Neural progenitor cell (in vitro differentiated cells): ENCODE measurements around the gene MT1HL1. TPM values are rescaled to one million over a fixed set of nuclear protein-coding genes. Genes with fewer than 3 reads are reported as not detected.

ENCODE experiments used
- DNase-seq: peaks from one replicate; pipeline ENCODE4 v3.0.0-alpha.2; 2016; ENCODE audit warnings: low spot score
- H2AFZ ChIP-seq: fragments of 200-600 bp; sonication (generic); replicated peaks from 2 replicates; pipeline ENCODE4 v1.6.1; 2016; ENCODE audit warnings: antibody characterized with exemption
- H3F3A ChIP-seq: fragments of 200-600 bp; sonication (generic); 2 replicates; pipeline ENCODE4 v1.6.1; 2016; ENCODE audit warnings: antibody characterized with exemption, low read depth
- H3K27ac ChIP-seq: fragments of 200-600 bp; sonication (generic); 2 replicates; pipeline ENCODE4 v1.5.1; 2016; ENCODE audit warnings: mild to moderate bottlenecking
- H3K27me3 ChIP-seq: fragments of 200-600 bp; sonication (generic); 2 replicates; pipeline ENCODE4 v1.6.1; 2016; ENCODE audit warnings: mild to moderate bottlenecking, moderate library complexity
- H3K36me3 ChIP-seq: fragments of 200-600 bp; sonication (generic); 2 replicates; pipeline ENCODE4 v1.5.1; 2016
- H3K4me1 ChIP-seq: fragments of 200-600 bp; sonication (generic); 2 replicates; pipeline ENCODE4 v1.6.1; 2016; ENCODE audit warnings: mixed run types
- H3K4me2 ChIP-seq: fragments of 200-600 bp; sonication (generic); 2 replicates; pipeline ENCODE4 v1.6.1; 2016
- H3K4me3 ChIP-seq: fragments of 200-600 bp; sonication (generic); 2 replicates; pipeline ENCODE4 v1.5.1; 2016
- H3K79me2 ChIP-seq: fragments of 200-600 bp; sonication (generic); 2 replicates; pipeline ENCODE4 v1.6.1; 2016; ENCODE audit warnings: low read depth
- H3K9ac ChIP-seq: fragments of 200-600 bp; sonication (generic); 2 replicates; pipeline ENCODE4 v1.6.1; 2016
- H3K9me3 ChIP-seq: fragments of 200-600 bp; sonication (generic); 2 replicates; pipeline ENCODE4 v1.5.1; 2016; ENCODE audit warnings: low read depth
- H4K20me1 ChIP-seq: fragments of 200-600 bp; sonication (generic); 2 replicates; pipeline ENCODE4 v1.6.1; 2016; ENCODE audit warnings: low read depth
- H3K27ac Mint-ChIP-seq: 3 replicates; pipeline ENCODE4 v1.8.0; 2021; ENCODE audit warnings: mixed read lengths
- H3K27me3 Mint-ChIP-seq: 2 replicates; pipeline ENCODE4 v1.8.0; 2022; ENCODE audit warnings: low read depth, mild to moderate bottlenecking, inconsistent platforms, moderate library complexity, mixed read lengths; ENCODE audit not compliant: insufficient read depth
- H3K36me3 Mint-ChIP-seq: 3 replicates; pipeline ENCODE4 v1.8.0; 2021; ENCODE audit warnings: mixed read lengths
- H3K4me1 Mint-ChIP-seq: 3 replicates; pipeline ENCODE4 v1.8.0; 2021; ENCODE audit warnings: mixed read lengths
- H3K4me3 Mint-ChIP-seq: 3 replicates; pipeline ENCODE4 v1.8.0; 2021; ENCODE audit warnings: mild to moderate bottlenecking, moderate library complexity, mixed read lengths
- H3K9me3 Mint-ChIP-seq: 3 replicates; pipeline ENCODE4 v1.8.0; 2020; ENCODE audit warnings: mixed read lengths
- CTCF ChIP-seq: fragments of 200-600 bp; sonication (generic); IDR thresholded peaks from 2 replicates; pipeline ENCODE4 v1.5.1; 2017; ENCODE audit warnings: antibody characterized with exemption, mild to moderate bottlenecking
- EZH2 ChIP-seq: fragments of 200-600 bp; sonication (generic); IDR thresholded peaks from 2 replicates; pipeline ENCODE4 v1.6.1; 2017; ENCODE audit warnings: antibody characterized with exemption, mild to moderate bottlenecking, moderate library complexity
- EZH2phosphoT487 ChIP-seq: fragments of 200-600 bp; sonication (generic); IDR thresholded peaks from 2 replicates; pipeline ENCODE4 v1.6.1; 2017; ENCODE audit warnings: antibody characterized with exemption
- total RNA-seq: library from RNA; depleted of rRNA; stranded (reverse); fragments of >200 nt; gene quantifications from 2 replicates; pipeline ENCODE4 v1.2.3, GENCODE V29; 2015; ENCODE audit warnings: low replicate concordance

MT1HL1 gene
- total RNA-seq, 1 donor from 2014 or later, result not detected

GRCh38 chr1:237009611-237010010, 5.4 kb upstream of the MT1HL1 start:
- H3K36me3 Mint-ChIP-seq, result no peaks in the 10 kb centered on the region
- H4K20me1 ChIP-seq, result no peaks in the 10 kb centered on the region
- H3K9me3 ChIP-seq, result no peaks in the 10 kb centered on the region
- H3K4me3 ChIP-seq, result no peak overlapping the region
- no peaks in the 10 kb centered on the region for H3K79me2 ChIP-seq
- H3K4me3 Mint-ChIP-seq, result no peak overlapping the region
- peaks cover 2% of the 10 kb centered on the region for H3K27me3 Mint-ChIP-seq
- H3K36me3 ChIP-seq, result no peaks in the 10 kb centered on the region
- no peak for TF ChIP-seq EZH2
- TF ChIP-seq EZH2phosphoT487, result no peak
- peaks cover 5% of the 10 kb centered on the region for H3K4me1 Mint-ChIP-seq
- no peaks in the 10 kb centered on the region for H3F3A ChIP-seq
- no peak overlapping the region for H3K27ac Mint-ChIP-seq
- no peak overlapping the region for H3K27ac ChIP-seq
- H2AFZ ChIP-seq, result no peak overlapping the region
- no peaks in the 10 kb centered on the region for H3K27me3 ChIP-seq
- H3K4me1 ChIP-seq, result no peaks in the 10 kb centered on the region
- H3K4me2 ChIP-seq, result no peak overlapping the region
- DNase-seq, result no peak
- no peaks in the 10 kb centered on the region for H3K9me3 Mint-ChIP-seq
- no peak overlapping the region for H3K9ac ChIP-seq

- no peak overlapping the region for H3K9ac ChIP-seq
- no peak overlapping the region for H3K4me3 ChIP-seq
- H3K4me1 Mint-ChIP-seq, result no peaks in the 10 kb centered on the region
- H4K20me1 ChIP-seq, result no peaks in the 10 kb centered on the region
- H3K79me2 ChIP-seq, result no peaks in the 10 kb centered on the region
- H3K4me2 ChIP-seq, result no peak overlapping the region
- no peak overlapping the region for H2AFZ ChIP-seq
- no peaks in the 10 kb centered on the region for H3K9me3 Mint-ChIP-seq
- no peaks in the 10 kb centered on the region for H3K36me3 Mint-ChIP-seq
- no peaks in the 10 kb centered on the region for H3K36me3 ChIP-seq
- no peaks in the 10 kb centered on the region for H3K4me1 ChIP-seq
- H3K27ac Mint-ChIP-seq, result no peak overlapping the region
- no peaks in the 10 kb centered on the region for H3F3A ChIP-seq
- TF ChIP-seq CTCF (no peak), EZH2phosphoT487 (no peak), EZH2 (no peak)
- H3K9me3 ChIP-seq, result no peaks in the 10 kb centered on the region
- H3K27me3 ChIP-seq, result no peaks in the 10 kb centered on the region
- H3K27ac ChIP-seq, result no peak overlapping the region
- no peak for DNase-seq
- H3K27me3 Mint-ChIP-seq, result peaks cover 7% of the 10 kb centered on the region
- no peak overlapping the region for H3K4me3 Mint-ChIP-seq
These were observed 3.1 kb upstream of the MT1HL1 start for GRCh38 chr1:237007147-237007881.

- no peak for DNase-seq
- H3K27me3 ChIP-seq, result no peaks in the 10 kb centered on the region
- H3K79me2 ChIP-seq, result no peaks in the 10 kb centered on the region
- no peak overlapping the region for H2AFZ ChIP-seq
- no peak overlapping the region for H3K27ac Mint-ChIP-seq
- H3F3A ChIP-seq, result no peaks in the 10 kb centered on the region
- H3K4me1 ChIP-seq, result no peaks in the 10 kb centered on the region
- H3K9me3 Mint-ChIP-seq, result peaks cover 2% of the 10 kb centered on the region
- no peaks in the 10 kb centered on the region for H3K9me3 ChIP-seq
- H3K4me3 Mint-ChIP-seq, result no peak overlapping the region
- no peaks in the 10 kb centered on the region for H3K36me3 ChIP-seq
- no peaks in the 10 kb centered on the region for H4K20me1 ChIP-seq
- no peak overlapping the region for H3K4me2 ChIP-seq
- no peaks in the 10 kb centered on the region for H3K4me1 Mint-ChIP-seq
- no peak overlapping the region for H3K4me3 ChIP-seq
- H3K27ac ChIP-seq, result no peak overlapping the region
- H3K27me3 Mint-ChIP-seq, result peaks cover 11% of the 10 kb centered on the region
- no peak overlapping the region for H3K9ac ChIP-seq
- TF ChIP-seq EZH2 (no peak), CTCF (no peak), EZH2phosphoT487 (no peak)
- H3K36me3 Mint-ChIP-seq, result no peaks in the 10 kb centered on the region
These were observed 1.4 kb upstream of the MT1HL1 start for GRCh38 chr1:237005674-237006073.

GRCh38 chr1:237003516-237003915, 725 bp downstream of the MT1HL1 start:
- Histone ChIP-seq H3K9me3 (no peaks in the 10 kb centered on the region), H3K79me2 (no peaks in the 10 kb centered on the region), H3K4me3 (no peak overlapping the region), H3K27ac (no peak overlapping the region), H3F3A (no peaks in the 10 kb centered on the region), H3K27me3 (no peaks in the 10 kb centered on the region), H3K4me2 (no peak overlapping the region), H3K9ac (no peak overlapping the region), H4K20me1 (no peaks in the 10 kb centered on the region), H2AFZ (no peak overlapping the region), H3K4me1 (no peaks in the 10 kb centered on the region), H3K36me3 (no peaks in the 10 kb centered on the region)
- Mint-ChIP-seq H3K4me1 (peaks cover 6% of the 10 kb centered on the region), H3K4me3 (no peak overlapping the region), H3K27me3 (peaks cover 11% of the 10 kb centered on the region), H3K9me3 (peaks cover 2% of the 10 kb centered on the region), H3K27ac (no peak overlapping the region), H3K36me3 (no peaks in the 10 kb centered on the region)
- DNase-seq, result no peak
- no peak for TF ChIP-seq EZH2
- no peak for TF ChIP-seq CTCF
- TF ChIP-seq EZH2phosphoT487, result no peak
